Measurements from ENCODE around the gene HCN4. TPM values are rescaled to one million over a fixed set of nuclear protein-coding genes. Genes with fewer than 3 reads are reported as not detected.

The HCN4 gene
- total RNA-seq, 1 experiment from 2014 or later = 0.29 TPM

DNA sequence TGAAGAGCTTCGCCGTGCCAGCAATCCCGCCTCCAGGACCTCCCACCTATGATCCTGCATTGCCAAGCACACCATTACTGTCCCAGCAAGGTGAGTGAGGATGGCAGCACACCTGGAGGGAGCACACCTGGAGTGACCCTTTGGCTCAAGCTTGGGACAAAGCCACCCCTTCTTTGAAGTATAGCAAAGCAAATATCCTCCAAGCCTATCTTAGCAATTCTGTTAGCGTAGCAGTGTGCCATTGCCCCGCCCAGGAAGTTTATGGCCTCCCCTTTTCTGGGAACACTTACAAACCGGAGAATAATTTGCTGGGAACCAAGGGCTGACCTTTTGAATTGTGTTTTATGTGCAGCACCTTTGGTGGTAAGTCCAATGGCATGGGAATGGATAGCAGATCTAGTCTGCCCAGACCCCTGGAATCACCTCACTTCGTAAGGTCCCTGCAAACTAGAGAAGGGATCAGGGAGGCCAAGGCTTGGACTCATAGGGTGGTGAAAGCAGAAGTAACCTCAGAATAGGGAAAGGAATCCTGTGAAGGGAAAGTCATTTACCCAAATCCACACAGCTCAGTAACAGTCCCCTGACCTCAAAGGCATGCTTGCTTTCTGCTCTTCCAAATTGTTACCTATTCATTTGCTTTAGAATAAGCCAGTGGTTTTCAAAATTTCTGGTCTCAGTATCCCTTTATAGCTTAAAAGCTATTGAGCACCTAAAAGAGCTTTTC lies 70.1 kb downstream of the HCN4 start:
- H3K36me3 Mint-ChIP-seq (ENCODE audit: insufficient read depth, unreplicated experiment) = no peaks in the 10 kb centered on the region
- no peaks in the 10 kb centered on the region for H3K4me1 Mint-ChIP-seq (ENCODE audit: low read depth, unreplicated experiment)
- H3K4me3 Mint-ChIP-seq (ENCODE audit: unreplicated experiment) = no peak overlapping the region
- CTCF ChIA-PET = no interaction called here
- Histone ChIP-seq H3K4me3 (ENCODE audit: low read depth, low read length) (no peak overlapping the region), H3K36me3 (ENCODE audit: control insufficient read depth, insufficient read depth, low read length) (no peaks in the 10 kb centered on the region), H3K27me3 (replicated peaks; ENCODE audit: control insufficient read depth, insufficient read depth, low read length) (no peaks in the 10 kb centered on the region), H3K9me3 (no peaks in the 10 kb centered on the region), H3K4me1 (no peaks in the 10 kb centered on the region)
- intact Hi-C loops (cut with micrococcal nuclease; ENCODE audit: unreplicated experiment) = no loop called here
- DNase-seq = no peak
- no peaks in the 10 kb centered on the region for H3K9me3 Mint-ChIP-seq (ENCODE audit: unreplicated experiment)
- no peak overlapping the region for H3K27ac Mint-ChIP-seq (ENCODE audit: unreplicated experiment)
- H3K27me3 Mint-ChIP-seq (ENCODE audit: insufficient read depth, unreplicated experiment) = no peaks in the 10 kb centered on the region
- TF ChIP-seq, protein P1, sequence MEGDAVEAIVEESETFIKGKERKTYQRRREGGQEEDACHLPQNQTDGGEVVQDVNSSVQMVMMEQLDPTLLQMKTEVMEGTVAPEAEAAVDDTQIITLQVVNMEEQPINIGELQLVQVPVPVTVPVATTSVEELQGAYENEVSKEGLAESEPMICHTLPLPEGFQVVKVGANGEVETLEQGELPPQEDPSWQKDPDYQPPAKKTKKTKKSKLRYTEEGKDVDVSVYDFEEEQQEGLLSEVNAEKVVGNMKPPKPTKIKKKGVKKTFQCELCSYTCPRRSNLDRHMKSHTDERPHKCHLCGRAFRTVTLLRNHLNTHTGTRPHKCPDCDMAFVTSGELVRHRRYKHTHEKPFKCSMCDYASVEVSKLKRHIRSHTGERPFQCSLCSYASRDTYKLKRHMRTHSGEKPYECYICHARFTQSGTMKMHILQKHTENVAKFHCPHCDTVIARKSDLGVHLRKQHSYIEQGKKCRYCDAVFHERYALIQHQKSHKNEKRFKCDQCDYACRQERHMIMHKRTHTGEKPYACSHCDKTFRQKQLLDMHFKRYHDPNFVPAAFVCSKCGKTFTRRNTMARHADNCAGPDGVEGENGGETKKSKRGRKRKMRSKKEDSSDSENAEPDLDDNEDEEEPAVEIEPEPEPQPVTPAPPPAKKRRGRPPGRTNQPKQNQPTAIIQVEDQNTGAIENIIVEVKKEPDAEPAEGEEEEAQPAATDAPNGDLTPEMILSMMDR (IDR thresholded peaks at IDR 0.05; ENCODE audit: insufficient read depth in 1 of 2, low read depth in 1 of 2, low read length in 1 of 2, severe bottlenecking in 1 of 2, unreplicated experiment in 1 of 2) = no peak
- BruUV-seq (replicated peaks) = no TSS peak
- POLR2A ChIA-PET = no interaction called here

DNA sequence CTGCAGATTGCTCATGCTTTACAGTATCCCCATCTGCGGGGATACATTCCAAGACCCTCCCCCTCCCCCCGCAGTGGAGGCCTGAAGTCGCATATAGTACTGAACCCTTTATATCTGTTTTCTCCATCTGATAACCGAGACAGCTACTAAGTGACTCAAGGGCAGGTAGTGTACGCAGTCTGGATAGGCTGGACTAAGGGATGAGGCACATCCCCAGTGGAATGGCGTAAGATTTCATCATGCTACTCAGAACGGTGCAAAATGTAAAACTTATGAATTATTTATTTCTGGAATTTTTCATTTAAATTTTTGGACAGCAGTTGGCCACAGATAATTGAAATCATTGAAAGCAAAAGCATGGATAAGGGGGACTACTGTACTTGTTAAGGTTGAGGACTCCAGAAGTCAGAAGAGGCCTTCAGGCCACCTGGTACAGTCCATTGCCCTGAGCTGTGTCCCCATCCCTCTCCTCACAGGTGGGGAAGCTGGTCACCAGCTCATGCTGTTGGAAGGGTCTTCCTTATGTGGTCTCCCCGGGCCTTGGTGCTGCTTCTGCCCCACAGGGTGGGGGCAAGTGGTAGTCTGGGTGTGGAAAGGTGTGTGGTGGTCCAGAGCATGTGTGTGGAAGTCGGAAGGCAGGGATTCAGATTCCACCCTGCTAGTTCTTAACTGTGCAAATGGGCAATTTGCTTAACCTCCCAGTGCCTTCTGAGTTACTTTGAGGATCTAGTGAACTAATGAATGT lies 72.0 kb downstream of the HCN4 start:
- no peaks in the 10 kb centered on the region for H3K9me3 Mint-ChIP-seq (ENCODE audit: unreplicated experiment)
- Histone ChIP-seq H3K4me1 (no peaks in the 10 kb centered on the region), H3K4me3 (ENCODE audit: low read depth, low read length) (no peak overlapping the region), H3K27me3 (replicated peaks; ENCODE audit: control insufficient read depth, insufficient read depth, low read length) (no peaks in the 10 kb centered on the region), H3K36me3 (ENCODE audit: control insufficient read depth, insufficient read depth, low read length) (no peaks in the 10 kb centered on the region), H3K9me3 (no peaks in the 10 kb centered on the region)
- no peak overlapping the region for H3K27ac Mint-ChIP-seq (ENCODE audit: unreplicated experiment)
- TF ChIP-seq, protein P1 (IDR thresholded peaks at IDR 0.05; ENCODE audit: insufficient read depth in 1 of 2, low read depth in 1 of 2, low read length in 1 of 2, severe bottlenecking in 1 of 2, unreplicated experiment in 1 of 2) = no peak
- BruUV-seq (replicated peaks) = no TSS peak
- no peaks in the 10 kb centered on the region for H3K4me1 Mint-ChIP-seq (ENCODE audit: low read depth, unreplicated experiment)
- CTCF ChIA-PET = no interaction called here
- H3K27me3 Mint-ChIP-seq (ENCODE audit: insufficient read depth, unreplicated experiment) = no peaks in the 10 kb centered on the region
- no peak for DNase-seq
- POLR2A ChIA-PET = no interaction called here
- intact Hi-C loops (cut with micrococcal nuclease; ENCODE audit: unreplicated experiment) = no loop called here
- no peaks in the 10 kb centered on the region for H3K36me3 Mint-ChIP-seq (ENCODE audit: insufficient read depth, unreplicated experiment)
- H3K4me3 Mint-ChIP-seq (ENCODE audit: unreplicated experiment) = no peak overlapping the region

DNA sequence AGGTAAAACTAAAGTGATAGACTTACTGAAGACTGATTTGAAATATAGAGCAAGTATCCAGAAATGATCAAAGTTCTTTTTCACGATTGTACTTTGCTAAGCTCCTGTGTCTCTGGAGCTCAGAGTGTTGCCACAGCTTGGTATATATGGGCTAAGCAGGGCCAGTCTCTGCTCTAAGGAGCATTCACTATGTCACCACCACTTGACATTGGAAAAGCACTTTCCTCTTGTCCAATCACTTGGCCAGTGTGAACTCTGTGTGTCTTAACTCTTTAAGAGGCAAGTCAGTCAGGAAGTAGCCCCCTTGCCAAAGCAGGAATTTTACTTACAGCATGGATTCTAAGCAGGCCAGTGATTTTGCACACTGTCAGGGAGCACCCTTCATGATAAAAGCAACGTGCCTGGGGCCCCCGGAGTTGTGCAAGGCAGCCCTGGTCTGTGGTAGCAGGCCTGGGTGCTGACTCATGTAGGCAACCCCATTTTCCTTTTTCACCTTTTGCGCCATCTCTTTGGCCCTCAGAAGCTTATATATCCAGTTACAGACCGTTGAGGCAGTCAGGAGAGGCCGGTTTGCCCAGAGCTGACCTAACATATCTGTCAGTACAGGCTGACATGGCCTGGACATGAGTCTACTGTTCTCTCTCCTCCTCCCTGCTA lies 73.0 kb downstream of the HCN4 start:
- TF ChIP-seq, protein P1 (IDR thresholded peaks at IDR 0.05; ENCODE audit: insufficient read depth in 1 of 2, low read depth in 1 of 2, low read length in 1 of 2, severe bottlenecking in 1 of 2, unreplicated experiment in 1 of 2) = no peak
- Histone ChIP-seq H3K4me1 (no peaks in the 10 kb centered on the region), H3K9me3 (no peaks in the 10 kb centered on the region), H3K27me3 (replicated peaks; ENCODE audit: control insufficient read depth, insufficient read depth, low read length) (no peaks in the 10 kb centered on the region), H3K36me3 (ENCODE audit: control insufficient read depth, insufficient read depth, low read length) (no peaks in the 10 kb centered on the region), H3K4me3 (ENCODE audit: low read depth, low read length) (no peak overlapping the region)
- Mint-ChIP-seq H3K27ac (ENCODE audit: unreplicated experiment) (no peak overlapping the region), H3K4me1 (ENCODE audit: low read depth, unreplicated experiment) (no peaks in the 10 kb centered on the region), H3K27me3 (ENCODE audit: insufficient read depth, unreplicated experiment) (no peaks in the 10 kb centered on the region), H3K36me3 (ENCODE audit: insufficient read depth, unreplicated experiment) (no peaks in the 10 kb centered on the region), H3K4me3 (ENCODE audit: unreplicated experiment) (no peak overlapping the region), H3K9me3 (ENCODE audit: unreplicated experiment) (no peaks in the 10 kb centered on the region)
- intact Hi-C loops (cut with micrococcal nuclease; ENCODE audit: unreplicated experiment) = no loop called here
- ChIA-PET CTCF (no interaction called here), POLR2A (no interaction called here)
- no peak for DNase-seq
- BruUV-seq (replicated peaks) = no TSS peak
